ENCODE results near the gene CTNND2.

- TF ChIP-seq CTCF (IDR thresholded peaks at IDR 0.05) (no peak), FOSL2 (IDR thresholded peaks at IDR 0.05; ENCODE audit: borderline replicate concordance, low read depth) (no peak), ELF1 (IDR thresholded peaks at IDR 0.05) (no peak), GATA2 (CRISPR knock-in tag; IDR thresholded peaks at IDR 0.05) (no peak), PBX3 (IDR thresholded peaks at IDR 0.05) (no peak), FOXM1 (IDR thresholded peaks at IDR 0.05; ENCODE audit: low read depth) (no peak), REST (IDR thresholded peaks at IDR 0.05; ENCODE audit: low read depth, low read length) (no peak), RFX5 (IDR thresholded peaks at IDR 0.05; ENCODE audit: low read length) (no peak), ZBTB33 (IDR thresholded peaks at IDR 0.05; ENCODE audit: borderline replicate concordance, low read depth) (no peak), EP300 (IDR thresholded peaks at IDR 0.05; ENCODE audit: borderline replicate concordance in 1 of 2, low read depth in 1 of 2, low read length in 1 of 2) (no peak), RXRA (IDR thresholded peaks at IDR 0.05; ENCODE audit: borderline replicate concordance, low read depth) (no peak), POLR2AphosphoS5 (IDR thresholded peaks at IDR 0.05; ENCODE audit: low read depth, low read length) (no peak)
Measured at GRCh38 chr5:11415751-11416150, 488.5 kb downstream of the CTNND2 start.

Measured in SK-N-SH (cell line).